Measurements from ENCODE around the gene GSG1L. TPM values are rescaled to one million over a fixed set of nuclear protein-coding genes. Genes with fewer than 3 reads are reported as not detected.
A peak's percentile ranks its signal among the peaks of the same experiment; 100 is the strongest.

GSG1L gene
- total and polyA plus RNA-seq, 9 of the 15 experiments (the other 6 are each of a cell fraction or from before 2014, with no cell fraction given): not detected

- Histone ChIP-seq H3K4me2 (ENCODE audit: insufficient read depth, low read length) (no peak overlapping the region), H4K20me1 (replicated peaks; ENCODE audit: control insufficient read depth, insufficient read depth, low read length) (no peaks in the 10 kb centered on the region; the same call in 1 of the 2 replicates), H3K4me1 (replicated peaks in 1 of 2; ENCODE audit: control insufficient read depth in 2 of 2, insufficient read depth in 2 of 2, low read length in 2 of 2) (peaks cover 0 to 2% of the 10 kb centered on the region in 2 experiments; a peak in 1 of 5 replicates), H3K27ac (ENCODE audit: extremely low read depth, low read depth, low read length) (no peak overlapping the region), H3K4me3 (no peak overlapping the region), H3K9me1 (ENCODE audit: control insufficient read depth, insufficient read depth, low read length) (no peaks in the 10 kb centered on the region), H3K9ac (ENCODE audit: insufficient read depth in 1 of 2, low read depth in 2 of 2, low read length in 2 of 2) (no peak overlapping the region), H3K36me3 (ENCODE audit: control insufficient read depth, insufficient read depth, low read length) (no peaks in the 10 kb centered on the region), H2AFZ (ENCODE audit: low read depth, low read length) (no peak overlapping the region), H3K79me2 (ENCODE audit: control insufficient read depth, insufficient read depth, low read length) (no peaks in the 10 kb centered on the region), H3K9me3 (replicated peaks; ENCODE audit: control insufficient read depth, insufficient read depth, low read depth, low read length) (peaks cover 3% of the 10 kb centered on the region; the same call in 1 of the 2 replicates), H3K27me3 (ENCODE audit: control insufficient read depth in 2 of 2, insufficient read depth in 2 of 2, low read length in 2 of 2) (peaks cover 0 to 7% of the 10 kb centered on the region in 2 experiments; a peak in 1 of 5 replicates)
- TF ChIP-seq ZNF316 (IDR thresholded peaks at IDR 0.05): 0 out of 2 replicates have a peak, but pooled peaks have one; percentile 6
- no peak for TF ChIP-seq CEBPG (CRISPR knock-in tag; IDR thresholded peaks at IDR 0.05)
- TF ChIP-seq CEBPG (tag; conservative IDR thresholded peaks at IDR 0.05 in 1 of 2, IDR thresholded peaks at IDR 0.05 in 1 of 2): no peak
- WGBS (ENCODE audit: insufficient coverage, low coverage, missing lambda C conversion rate): 0% methylated on average over 1 of the region's 1 CpG
- ChIA-PET CTCF (ENCODE audit: low intra/inter-chr PET ratio) (no interaction called here), POLR2A (interaction anchor here (1.1 kb wide), 1 partner anchor 11 kb away, joined by 3 read pairs; no protein-coding TSS in a partner anchor)
- in situ Hi-C loops (cut with MboI) (no loop called here), intact Hi-C loops (cut with micrococcal nuclease) (no loop called here)
- FAIRE-seq (no peak), DNase-seq (ENCODE audit: extremely low read depth in 1 of 4, low spot score in 3 of 4) (no peak), ATAC-seq (no peak)
- BruUV-seq (replicated peaks): no TSS peak
Measured at GRCh38 chr16:27862953-27863352, 200.6 kb downstream of the GSG1L start.

GRCh38 chr16:27860091-27860490, 203.4 kb downstream of the GSG1L start:
- no peak for ATAC-seq
- no peaks in the 10 kb centered on the region for H3K4me1 ChIP-seq (replicated peaks in 1 of 2; ENCODE audit: control insufficient read depth in 2 of 2, insufficient read depth in 2 of 2, low read length in 2 of 2)
- no peak overlapping the region for H3K4me3 ChIP-seq
- H2AFZ ChIP-seq (ENCODE audit: low read depth, low read length): no peak overlapping the region
- H3K79me2 ChIP-seq (ENCODE audit: control insufficient read depth, insufficient read depth, low read length): no peaks in the 10 kb centered on the region
- in situ Hi-C loops (cut with MboI) (no loop called here), intact Hi-C loops (cut with micrococcal nuclease) (no loop called here)
- H3K36me3 ChIP-seq (ENCODE audit: control insufficient read depth, insufficient read depth, low read length): no peaks in the 10 kb centered on the region
- WGBS (ENCODE audit: insufficient coverage, low coverage, missing lambda C conversion rate): 0% methylated on average over 6 of the region's 7 CpGs
- H4K20me1 ChIP-seq (replicated peaks; ENCODE audit: control insufficient read depth, insufficient read depth, low read length): no peaks in the 10 kb centered on the region; the same call in 1 of the 2 replicates
- H3K9me3 ChIP-seq (replicated peaks; ENCODE audit: control insufficient read depth, insufficient read depth, low read depth, low read length): no peaks in the 10 kb centered on the region
- H3K9ac ChIP-seq (ENCODE audit: insufficient read depth in 1 of 2, low read depth in 2 of 2, low read length in 2 of 2): no peak overlapping the region
- ChIA-PET CTCF (ENCODE audit: low intra/inter-chr PET ratio) (no interaction called here), POLR2A (no interaction called here)
- DNase-seq (ENCODE audit: extremely low read depth in 1 of 4, low spot score in 3 of 4): no peak
- no peak for TF ChIP-seq SP2 (IDR thresholded peaks at IDR 0.05; ENCODE audit: extremely low read depth, low read depth, low read length, poor library complexity, severe bottlenecking)
- no peak for TF ChIP-seq PHF20 (IDR thresholded peaks at IDR 0.05; ENCODE audit: partially characterized antibody)
- no peaks in the 10 kb centered on the region for H3K9me1 ChIP-seq (ENCODE audit: control insufficient read depth, insufficient read depth, low read length)
- BruUV-seq (replicated peaks): no TSS peak
- no peak overlapping the region for H3K4me2 ChIP-seq (ENCODE audit: insufficient read depth, low read length)
- peaks cover 0 to 11% of the 10 kb centered on the region in 2 experiments; a peak in 1 of 5 replicates for H3K27me3 ChIP-seq (ENCODE audit: control insufficient read depth in 2 of 2, insufficient read depth in 2 of 2, low read length in 2 of 2)
- H3K27ac ChIP-seq (ENCODE audit: extremely low read depth, low read depth, low read length): no peak overlapping the region
- no peak for FAIRE-seq

Measured in K562 (cell line).